Peyer's patch (tissue), 4 donors: Measurements from ENCODE around the gene TNRC6B.

ENCODE experiments used
- CTCF ChIP-seq, 6 experiments: fragments of 450-650 bp in 4 of 6; fragments of 200-600 bp in 2 of 6; sonication (generic) in 1 of 6; IDR thresholded peaks; one replicate each; pipeline ENCODE4 v1.5.1; 2017 to 2019; ENCODE audit warnings: antibody characterized with exemption in 6 of 6, mild to moderate bottlenecking in 3 of 6, moderate library complexity in 1 of 6
- POLR2A ChIP-seq, 2 donors: fragments of 450-650 bp; IDR thresholded peaks; one replicate each; pipeline ENCODE4 v1.5.1; 2017; ENCODE audit warnings: antibody characterized with exemption in 2 of 2, mild to moderate bottlenecking in 2 of 2, moderate library complexity in 2 of 2

GRCh38 chr22:40189997-40190396, 12.3 kb downstream of the TNRC6B start:
- no peak for TF ChIP-seq CTCF (IDR thresholded peaks at IDR 0.05)
- TF ChIP-seq POLR2A (IDR thresholded peaks at IDR 0.05): no peak
